H54 (cell line): ENCODE results near the gene CHRM3.
A peak's percentile ranks its signal among the peaks of the same experiment; 100 is the strongest.
"Not testable (repeated sequence)": the region's sequence is repeated elsewhere in the genome, so short reads cannot be mapped to it uniquely, and the experiment has no call there.

Source experiments
- DNase-seq: peaks from one replicate; pipeline ENCODE4 v3.0.0; 2011; ENCODE audit warnings: low spot score, mixed read lengths; ENCODE audit not compliant: insufficient read length
- FAIRE-seq: peaks from 3 replicates; lab custom pipeline; 2011; peaks lifted over from hg19 to GRCh38; lab: Jason Lieb, UNC
- POLR2A ChIP-seq: IDR thresholded peaks from 2 replicates; pipeline ENCODE4 v1.6.1; 2011; ENCODE audit warnings: low read depth, mild to moderate bottlenecking, low read length

CHRM3 gene

GRCh38 chr1:239386453-239387303, at the start of gene CHRM3:
Gene CHRM3 (plus strand): TSS chr1:239386568. CDS start chr1:239907452, 520,884 bp downstream.
- no peak for TF ChIP-seq POLR2A
- no peak for FAIRE-seq
- DNase-seq: peak; percentile 58

GRCh38 chr1:239337799-239338430, 48.5 kb upstream of the CHRM3 start:
- FAIRE-seq: no peak
- no peak for TF ChIP-seq POLR2A
- no peak for DNase-seq

GRCh38 chr1:239347776-239348175, 38.6 kb upstream of the CHRM3 start:
- no peak for TF ChIP-seq POLR2A
- DNase-seq (no peak), FAIRE-seq (no peak)

- no peak for TF ChIP-seq POLR2A
- no peak for FAIRE-seq
- no peak for DNase-seq
These were observed 37.6 kb upstream of the CHRM3 start for GRCh38 chr1:239348635-239349353.

GRCh38 chr1:239349699-239350098, 36.7 kb upstream of the CHRM3 start:
- TF ChIP-seq POLR2A: no peak
- DNase-seq: no peak
- no peak for FAIRE-seq

- DNase-seq (no peak), FAIRE-seq (no peak)
- TF ChIP-seq POLR2A: no peak
These were observed 32.8 kb upstream of the CHRM3 start for GRCh38 chr1:239353536-239353935.

GRCh38 chr1:239354231-239354630, 32.1 kb upstream of the CHRM3 start:
- FAIRE-seq: no peak
- no peak for DNase-seq
- TF ChIP-seq POLR2A: no peak

- no peak for DNase-seq
- TF ChIP-seq POLR2A: no peak
- FAIRE-seq: no peak
These were observed 28.5 kb upstream of the CHRM3 start for GRCh38 chr1:239357867-239358266.

GRCh38 chr1:239361403-239361802, 25.0 kb upstream of the CHRM3 start:
- DNase-seq: no peak
- TF ChIP-seq POLR2A: no peak
- FAIRE-seq: peak; percentile 43

GRCh38 chr1:239363930-239364329, 22.4 kb upstream of the CHRM3 start:
- no peak for DNase-seq
- TF ChIP-seq POLR2A: no peak
- FAIRE-seq: no peak

- DNase-seq (no peak), FAIRE-seq (no peak)
- no peak for TF ChIP-seq POLR2A
These were observed 19.1 kb upstream of the CHRM3 start for GRCh38 chr1:239367196-239367810.

- FAIRE-seq (no peak), DNase-seq (no peak)
- TF ChIP-seq POLR2A: no peak
These were observed 17.8 kb upstream of the CHRM3 start for GRCh38 chr1:239368436-239369109.

GRCh38 chr1:239370869-239371268, 15.5 kb upstream of the CHRM3 start:
- not testable (repeated sequence) for FAIRE-seq, DNase-seq

- DNase-seq (no peak), FAIRE-seq (no peak)
- no peak for TF ChIP-seq POLR2A
These were observed 3.7 kb upstream of the CHRM3 start for GRCh38 chr1:239382666-239383065.
